K562 (cell line): ENCODE data around the gene SGMS1. TPM values are rescaled to one million over a fixed set of nuclear protein-coding genes. Genes with fewer than 3 reads are reported as not detected.

Source experiments
- ATAC-seq: fragments of 200-7000 bp; cut with Tn5 transposase; 3 replicates; pipeline ENCODE4 v1.9.1; 2020; ENCODE audit warnings: moderate library complexity
- BruUV-seq: library from RNA; stranded (reverse); fragments of 400-500 nt; replicated peaks from 2 replicates; lab custom pipeline; 2021; lab: Mats Ljungman, UMichigan
- CTCF ChIA-PET: fragments of 300-600 bp; formaldehyde crosslinking; extraction: SDS; loops from one replicate; lab custom pipeline; 2021; ENCODE audit warnings: low intra/inter-chr PET ratio; lab: Yijun Ruan, JAX
- POLR2A ChIA-PET: fragments of 300-600, 350-650 bp; sonication (Branson Sonifier 250); formaldehyde crosslinking; extraction: SDS; loops from one replicate; lab custom pipeline; 2021; ENCODE audit warnings: antibody characterized with exemption, inconsistent platforms; lab: Yijun Ruan, JAX
- DNase-seq, 4 experiments: peaks; one replicate each; pipeline versions ENCODE4 v3.0.0 to v3.0.0-alpha.2; 2011 to 2018; ENCODE audit warnings: low spot score in 3 of 4, mixed read lengths in 3 of 4; ENCODE audit errors: extremely low read depth in 1 of 4
- FAIRE-seq: peaks from 2 replicates; lab custom pipeline; 2011; peaks lifted over from hg19 to GRCh38; lab: Jason Lieb, UNC
- H2AFZ ChIP-seq: 2 replicates; pipeline ENCODE4 v1.6.0; 2011; ENCODE audit warnings: low read depth, low read length, control low read depth, inconsistent platforms
- H3K27ac ChIP-seq: fragments of 200-600 bp; 3 replicates; pipeline ENCODE4 v1.8.0; 2011; ENCODE audit warnings: low read depth, mild to moderate bottlenecking, control low read depth, inconsistent platforms, low read length, moderate library complexity, mixed read lengths; ENCODE audit errors: extremely low read depth
- H3K27me3 ChIP-seq, 2 experiments: fragments of 300-600 bp in 1 of 2; 2 replicates in 1 of 2; 3 replicates in 1 of 2; pipeline versions ENCODE4 v1.6.0 to v1.8.0; 2011; ENCODE audit warnings: inconsistent platforms in 2 of 2, low read length in 2 of 2, mild to moderate bottlenecking in 1 of 2, mixed read lengths in 1 of 2, moderate library complexity in 1 of 2; ENCODE audit not compliant: control insufficient read depth in 2 of 2, insufficient read depth in 2 of 2
- H3K36me3 ChIP-seq: fragments of 300-600 bp; 3 replicates; pipeline ENCODE4 v1.8.0; 2011; ENCODE audit warnings: mild to moderate bottlenecking, low read length, inconsistent platforms; ENCODE audit not compliant: control insufficient read depth, insufficient read depth
- H3K4me1 ChIP-seq, 2 experiments: fragments of 200-600 bp in 1 of 2; replicated peaks in 1 of 2; 2 replicates in 1 of 2; 3 replicates in 1 of 2; pipeline versions ENCODE4 v1.5.1 to v1.8.0; 2011; ENCODE audit warnings: inconsistent platforms in 2 of 2, low read length in 2 of 2, mild to moderate bottlenecking in 1 of 2, mixed read lengths in 1 of 2, moderate library complexity in 1 of 2; ENCODE audit not compliant: control insufficient read depth in 2 of 2, insufficient read depth in 2 of 2
- H3K4me2 ChIP-seq: 2 replicates; pipeline ENCODE4 v1.6.1; 2011; ENCODE audit warnings: low read length, control low read depth, inconsistent platforms, mixed read lengths; ENCODE audit not compliant: insufficient read depth
- H3K4me3 ChIP-seq: fragments of 200-600 bp; sonication (generic), shearing (Covaris generic); 2 replicates; pipeline ENCODE4 v1.5.1; 2016; ENCODE audit warnings: control low read depth, inconsistent platforms
- H3K79me2 ChIP-seq: fragments of 200-600 bp; 3 replicates; pipeline ENCODE4 v1.8.0; 2011; ENCODE audit warnings: low read length, inconsistent platforms; ENCODE audit not compliant: control insufficient read depth, insufficient read depth
- H3K9ac ChIP-seq, 2 experiments: 2 replicates each; pipeline versions ENCODE4 v1.6.0 to v1.6.1; 2011; ENCODE audit warnings: low read depth in 2 of 2, low read length in 2 of 2, control low read depth in 1 of 2, inconsistent platforms in 1 of 2, mild to moderate bottlenecking in 1 of 2, mixed read lengths in 1 of 2; ENCODE audit not compliant: insufficient read depth in 1 of 2
- H3K9me1 ChIP-seq: one replicate; pipeline ENCODE4 v1.6.0; 2011; ENCODE audit warnings: inconsistent platforms, mild to moderate bottlenecking, low read length, moderate library complexity; ENCODE audit not compliant: control insufficient read depth, insufficient read depth
- H3K9me3 ChIP-seq: replicated peaks from 2 replicates; pipeline ENCODE4 v1.5.1; 2011; ENCODE audit warnings: low read depth, low read length, inconsistent platforms; ENCODE audit not compliant: control insufficient read depth, insufficient read depth
- H4K20me1 ChIP-seq: replicated peaks from 2 replicates; pipeline ENCODE4 v1.6.1; 2011; ENCODE audit warnings: low read length, inconsistent platforms, mixed read lengths; ENCODE audit not compliant: control insufficient read depth, insufficient read depth
- CHCHD3 ChIP-seq: fragments of 250-450 bp; sonication (Bioruptor Pico); IDR thresholded peaks from 2 replicates; pipeline ENCODE4 v2.1.2; 2022; ENCODE audit warnings: mild to moderate bottlenecking
- E2F6 ChIP-seq, 2 experiments: IDR thresholded peaks; 2 replicates each; pipeline ENCODE4 v1.6.1; 2011; ENCODE audit warnings: borderline replicate concordance in 1 of 2, control low read depth in 1 of 2, low read depth in 1 of 2, low read length in 1 of 2, mild to moderate bottlenecking in 1 of 2, mixed read lengths in 1 of 2, moderate library complexity in 1 of 2; ENCODE audit not compliant: insufficient read depth in 1 of 2, insufficient read length in 1 of 2, poor library complexity in 1 of 2, severe bottlenecking in 1 of 2; ENCODE audit errors: extremely low read depth in 1 of 2
- HMGN3 ChIP-seq: IDR thresholded peaks from 2 replicates; pipeline ENCODE4 v1.6.1; 2011; ENCODE audit warnings: borderline replicate concordance, low read depth, mild to moderate bottlenecking, mixed read lengths, low read length; ENCODE audit not compliant: insufficient read length; ENCODE audit errors: extremely low read depth
- JUND ChIP-seq, 2 experiments: IDR thresholded peaks; 2 replicates in 1 of 2; 3 replicates in 1 of 2; pipeline ENCODE4 v1.6.1; 2011; ENCODE audit warnings: borderline replicate concordance in 2 of 2, low read depth in 2 of 2, low read length in 2 of 2, improper control_type of control experiment in 1 of 2, missing biosample characterization in 1 of 2, missing genetic modification characterization in 1 of 2, missing genetic modification reagents in 1 of 2
- KLF13 ChIP-seq: fragments of 450-650 bp; IDR thresholded peaks from 2 replicates; pipeline ENCODE4 v1.6.1; 2016; ENCODE audit warnings: missing genetic modification characterization, low read depth, mild to moderate bottlenecking, missing compliant biosample characterization, moderate library complexity, borderline replicate concordance
- MAX ChIP-seq: sonication (generic); formaldehyde crosslinking; IDR thresholded peaks from 2 replicates; pipeline ENCODE4 v1.9.0; 2022; ENCODE audit warnings: mild to moderate bottlenecking, missing genetic modification reagents
- PHTF2 ChIP-seq: fragments of 250-450 bp; sonication (Bioruptor Pico); IDR thresholded peaks from 2 replicates; pipeline ENCODE4 v1.5.0; 2021; ENCODE audit warnings: mild to moderate bottlenecking
- TRIM28 ChIP-seq: fragments of 450-650 bp; IDR thresholded peaks from 2 replicates; pipeline ENCODE4 v1.6.1; 2017
- ZBED1 ChIP-seq: IDR thresholded peaks from 2 replicates; pipeline ENCODE4 v1.6.1; 2014
- ZNF830 ChIP-seq: fragments of 250-450 bp; sonication (Bioruptor Pico); IDR thresholded peaks from 2 replicates; pipeline ENCODE4 v1.5.0; 2021; ENCODE audit warnings: mild to moderate bottlenecking
- WGBS: fragments of 100-300 bp; shearing (Covaris generic); methylation state at CpG from one replicate; pipeline ENCODE4 v1.1.6; 2016; ENCODE audit warnings: low coverage, mixed read lengths; ENCODE audit not compliant: insufficient coverage; ENCODE audit errors: missing lambda C conversion rate; 5-methylcytosine and 5-hydroxymethylcytosine counted together
- in situ Hi-C: fragments of 300-500 bp; cut with MboI; formaldehyde crosslinking; loops from 4 replicates; pipeline ENCODE4 v1.15.0; 2018; ENCODE audit warnings: inconsistent platforms, mixed read lengths
- intact Hi-C: fragments of 100-400 bp; cut with micrococcal nuclease; formaldehyde crosslinking; loops from 2 replicates; pipeline ENCODE4 v1.14.2; 2022
- polyA plus RNA-seq, 8 experiments: library from polyadenylated mRNA; depleted of rRNA in 4 of 8; stranded (reverse) in 5 of 8; unstranded in 3 of 8; fragments of >200 nt; fragmentation: Nextera tagmentation in 2 of 8; fragmentation: Illumina TruSeq in 1 of 8; extraction: Ambion mirVana in 2 of 8; extraction: Trizol in 1 of 8; gene quantifications; 2 replicates each; pipeline versions ENCODE4 v1.2.1 to v1.2.3, GENCODE V29; 2011 to 2014; ENCODE audit warnings: inconsistent platforms in 1 of 8, missing spikeins in 1 of 8
- total RNA-seq, 7 experiments: library from RNA; depleted of rRNA in 6 of 7; stranded (reverse); fragments of >200 nt in 6 of 7; fragmentation: Illumina TruSeq in 2 of 7; extraction: Trizol in 2 of 7; gene quantifications; 2 replicates each; pipeline versions ENCODE4 v1.2.1 to v1.2.3, GENCODE V29; 2011 to 2021; ENCODE audit warnings: low replicate concordance in 1 of 7

The SGMS1 gene
- total and polyA plus RNA-seq, 9 of the 15 experiments (the other 6 are each of a cell fraction or from before 2014, with no cell fraction given): 22.6 to 232 (median 82.2) TPM

- no peaks in the 10 kb centered on the region for H3K9me3 ChIP-seq
- intact Hi-C loops (no loop called here), in situ Hi-C loops (no loop called here)
- DNase-seq (no peak), FAIRE-seq (no peak), ATAC-seq (peak; percentile 17)
- 93% methylated on average over 2 of the region's 2 CpGs for WGBS
- BruUV-seq: no TSS peak
- peaks cover 12 to 48% of the 10 kb centered on the region in 2 experiments for H3K4me1 ChIP-seq
- no peak overlapping the region for H3K9ac ChIP-seq
- no peak for TF ChIP-seq ZNF830 (CRISPR knock-in tag)
- TF ChIP-seq ZBED1: no peak
- TF ChIP-seq PHTF2 (CRISPR knock-in tag): no peak
- no peak for TF ChIP-seq E2F6 (IDR thresholded peaks at IDR 0.05; ENCODE audit: borderline replicate concordance in 1 of 2, extremely low read depth in 1 of 2, insufficient read depth in 1 of 2, insufficient read length in 1 of 2, low read depth in 1 of 2, low read length in 1 of 2, poor library complexity in 1 of 2, severe bottlenecking in 1 of 2)
- TF ChIP-seq MAX (CRISPR knock-in tag): no peak
- TF ChIP-seq CHCHD3 (CRISPR knock-in tag): no peak
- no peak for TF ChIP-seq JUND (IDR thresholded peaks at IDR 0.05; ENCODE audit: borderline replicate concordance, low read depth, low read length)
- no peak for TF ChIP-seq JUND (tag; IDR thresholded peaks at IDR 0.05; ENCODE audit: borderline replicate concordance, low read depth, low read length)
- TF ChIP-seq TRIM28: no peak
- no peak for TF ChIP-seq HMGN3
- no peak for TF ChIP-seq KLF13
- peaks cover 39% of the 10 kb centered on the region for H4K20me1 ChIP-seq
- H3K79me2 ChIP-seq: peaks cover 100% of the 10 kb centered on the region
- H2AFZ ChIP-seq: no peak overlapping the region
- no peak overlapping the region for H3K4me3 ChIP-seq
- H3K27ac ChIP-seq: no peak overlapping the region
- CTCF ChIA-PET: no interaction called here
- peaks cover 41% of the 10 kb centered on the region for H3K36me3 ChIP-seq
- H3K9me1 ChIP-seq: no peaks in the 10 kb centered on the region
- no peak overlapping the region for H3K4me2 ChIP-seq
- H3K27me3 ChIP-seq: no peaks in the 10 kb centered on the region
- POLR2A ChIA-PET: interaction anchor here (0.6 to 4.3 kb wide), 2 partner anchors 9 to 236 kb away, joined by 4 to 23 read pairs; no protein-coding TSS in a partner anchor
Measured at GRCh38 chr10:50388181-50388580, 235.6 kb downstream of the SGMS1 start.
